H7 (cell line): ENCODE measurements around the gene GALNT15. TPM values are rescaled to one million over a fixed set of nuclear protein-coding genes. Genes with fewer than 3 reads are reported as not detected.

Source experiments
- DNase-seq: peaks from one replicate; pipeline ENCODE4 v3.0.0; 2012
- H3K27me3 ChIP-seq: 2 replicates; pipeline ENCODE4 v1.6.0; 2011; ENCODE audit warnings: mild to moderate bottlenecking, low read length; ENCODE audit not compliant: control insufficient read depth, insufficient read depth
- H3K36me3 ChIP-seq: replicated peaks from 2 replicates; pipeline ENCODE4 v1.5.1; 2011; ENCODE audit warnings: low read length; ENCODE audit not compliant: control insufficient read depth, insufficient read depth
- H3K4me3 ChIP-seq: 2 replicates; pipeline ENCODE4 v1.5.1; 2011; ENCODE audit warnings: low read depth, mild to moderate bottlenecking, control low read depth, low read length, moderate library complexity; ENCODE audit not compliant: insufficient read depth
- total RNA-seq: library from RNA; depleted of rRNA; stranded (reverse); fragments of >200 nt; shearing (Covaris generic); gene quantifications from 2 replicates; pipeline ENCODE4 v1.2.3, GENCODE V29; 2014

The GALNT15 gene
- total RNA-seq, 1 experiment from 2014 or later = not detected

GRCh38 chr3:16253601-16254000 lies 79.1 kb downstream of the GALNT15 start:
- H3K4me3 ChIP-seq = no peak overlapping the region
- H3K27me3 ChIP-seq = no peaks in the 10 kb centered on the region
- H3K36me3 ChIP-seq = no peaks in the 10 kb centered on the region
- no peak for DNase-seq

- no peak overlapping the region for H3K4me3 ChIP-seq
- DNase-seq = no peak
- H3K27me3 ChIP-seq = no peaks in the 10 kb centered on the region
- peaks cover 3% of the 10 kb centered on the region for H3K36me3 ChIP-seq
These were observed 80.4 kb downstream of the GALNT15 start for GRCh38 chr3:16254916-16255315.

GRCh38 chr3:16255326-16255725 lies 80.8 kb downstream of the GALNT15 start:
- Histone ChIP-seq H3K27me3 (no peaks in the 10 kb centered on the region), H3K36me3 (peaks cover 4% of the 10 kb centered on the region), H3K4me3 (no peak overlapping the region)
- DNase-seq = no peak

GRCh38 chr3:16255726-16256125 lies 81.2 kb downstream of the GALNT15 start:
- DNase-seq = no peak
- no peak overlapping the region for H3K4me3 ChIP-seq
- H3K36me3 ChIP-seq = peaks cover 4% of the 10 kb centered on the region
- H3K27me3 ChIP-seq = no peaks in the 10 kb centered on the region

GRCh38 chr3:16257309-16257708 lies 82.8 kb downstream of the GALNT15 start:
- Histone ChIP-seq H3K36me3 (peaks cover 4% of the 10 kb centered on the region), H3K27me3 (no peaks in the 10 kb centered on the region), H3K4me3 (no peak overlapping the region)
- no peak for DNase-seq

- Histone ChIP-seq H3K36me3 (peaks cover 4% of the 10 kb centered on the region), H3K4me3 (no peak overlapping the region), H3K27me3 (no peaks in the 10 kb centered on the region)
- no peak for DNase-seq
These were observed 83.7 kb downstream of the GALNT15 start for GRCh38 chr3:16258177-16258576.

- Histone ChIP-seq H3K27me3 (no peaks in the 10 kb centered on the region), H3K36me3 (peaks cover 4% of the 10 kb centered on the region), H3K4me3 (no peak overlapping the region)
- DNase-seq = no peak
These were observed 84.4 kb downstream of the GALNT15 start for GRCh38 chr3:16258866-16259265.

- DNase-seq = no peak
- H3K27me3 ChIP-seq = no peaks in the 10 kb centered on the region
- peaks cover 4% of the 10 kb centered on the region for H3K36me3 ChIP-seq
- H3K4me3 ChIP-seq = no peak overlapping the region
These were observed 85.6 kb downstream of the GALNT15 start for GRCh38 chr3:16260046-16260445.

- no peaks in the 10 kb centered on the region for H3K27me3 ChIP-seq
- peaks cover 4% of the 10 kb centered on the region for H3K36me3 ChIP-seq
- H3K4me3 ChIP-seq = no peak overlapping the region
- DNase-seq = no peak
These were observed 87.7 kb downstream of the GALNT15 start for GRCh38 chr3:16262174-16262573.

GRCh38 chr3:16264174-16264707 lies 89.8 kb downstream of the GALNT15 start:
- H3K36me3 ChIP-seq = peaks cover 4% of the 10 kb centered on the region

GRCh38 chr3:16264708-16265454 lies 90.4 kb downstream of the GALNT15 start, which contains the start of the genes DPH3 and OXNAD1:
Gene DPH3, minus strand, starts transcription at chr3:16264943. Its CDS starts 67 bp downstream, at chr3:16264876.
Gene OXNAD1, plus strand, starts transcription at chr3:16265212. Its CDS starts 5,741 bp downstream, at chr3:16270953.
- peak; percentile 94 for DNase-seq
- Histone ChIP-seq H3K36me3 (peaks cover 1% of the 10 kb centered on the region), H3K4me3 (peak within 1 kb of the TSS; percentile 86), H3K27me3 (no peaks in the 10 kb centered on the region)

More at GRCh38 chr3:16264174-16264707, 89.8 kb downstream of the GALNT15 start:
- no peak for DNase-seq
- peak overlapping the region; percentile 73 for H3K4me3 ChIP-seq
- no peaks in the 10 kb centered on the region for H3K27me3 ChIP-seq

GRCh38 chr3:16265455-16265786 lies 90.9 kb downstream of the GALNT15 start:
- DNase-seq = no peak
- no peaks in the 10 kb centered on the region for H3K27me3 ChIP-seq
- H3K36me3 ChIP-seq = no peaks in the 10 kb centered on the region
- H3K4me3 ChIP-seq = peak overlapping the region; percentile 86

GRCh38 chr3:16266714-16267113 lies 92.2 kb downstream of the GALNT15 start:
- DNase-seq = no peak
- Histone ChIP-seq H3K4me3 (no peak overlapping the region), H3K36me3 (no peaks in the 10 kb centered on the region; the same call in 1 of the 2 replicates), H3K27me3 (no peaks in the 10 kb centered on the region)

GRCh38 chr3:16270855-16271254 lies 96.4 kb downstream of the GALNT15 start:
- DNase-seq = no peak
- Histone ChIP-seq H3K36me3 (peaks cover 2% of the 10 kb centered on the region), H3K27me3 (no peaks in the 10 kb centered on the region), H3K4me3 (no peak overlapping the region)

GRCh38 chr3:16272588-16272987 lies 98.1 kb downstream of the GALNT15 start:
- Histone ChIP-seq H3K36me3 (peaks cover 5% of the 10 kb centered on the region), H3K27me3 (no peaks in the 10 kb centered on the region)

More at GRCh38 chr3:16272588-16272987, 98.1 kb downstream of the GALNT15 start:
- no peak overlapping the region for H3K4me3 ChIP-seq
- no peak for DNase-seq
